ENCODE results near the gene DDX6. TPM values are rescaled to one million over a fixed set of nuclear protein-coding genes. Genes with fewer than 3 reads are reported as not detected.

The DDX6 gene
- total and polyA plus RNA-seq, 10 of the 15 experiments (the other 5 are each of a cell fraction or from before 2014, with no cell fraction given) = 6.6 to 119 (median 48.8) TPM

DNA sequence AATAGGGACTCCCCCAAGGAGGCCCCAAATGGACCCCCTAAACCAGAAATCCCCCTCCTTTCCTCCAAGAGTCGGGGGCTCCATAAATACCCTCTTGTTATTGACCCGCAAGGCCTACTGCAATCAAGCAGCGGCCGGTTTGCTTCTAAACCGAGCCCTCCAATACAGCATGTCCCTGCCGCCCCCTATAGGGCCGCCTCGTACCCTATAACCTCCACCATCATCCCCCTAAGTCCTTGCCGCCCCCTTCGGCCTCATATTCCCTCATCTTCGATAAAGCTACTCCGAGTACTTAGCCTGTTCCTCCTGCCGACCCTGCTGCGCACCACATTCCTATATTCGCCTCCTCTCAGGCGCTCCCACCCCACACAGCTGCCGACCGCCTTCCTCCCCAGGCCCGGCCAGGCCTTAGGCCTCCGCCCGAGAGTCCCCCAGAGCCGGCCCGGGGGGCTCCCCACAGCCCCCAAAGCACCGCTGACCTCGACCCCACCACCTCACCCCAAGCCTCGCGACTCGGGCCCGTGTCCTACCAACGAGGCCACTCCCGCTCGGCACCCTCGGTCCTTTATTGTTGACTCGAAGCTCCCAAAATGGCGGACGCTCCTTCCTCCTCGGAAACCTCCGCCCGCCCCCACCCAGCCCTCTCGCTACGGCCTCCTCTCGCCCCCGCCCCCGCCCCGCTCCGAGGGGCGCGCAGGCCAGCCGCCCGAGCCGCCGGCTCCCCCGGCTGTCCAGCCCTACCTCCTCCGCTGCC, 430 bp downstream of the DDX6 start:
- H3K4me1 ChIP-seq (ENCODE audit: control insufficient read depth, insufficient read depth, low read length) = peaks cover 5% of the 10 kb centered on the region; the same call in 1 of the 2 replicates
- FAIRE-seq = no peak
- TF ChIP-seq, protein P1, sequence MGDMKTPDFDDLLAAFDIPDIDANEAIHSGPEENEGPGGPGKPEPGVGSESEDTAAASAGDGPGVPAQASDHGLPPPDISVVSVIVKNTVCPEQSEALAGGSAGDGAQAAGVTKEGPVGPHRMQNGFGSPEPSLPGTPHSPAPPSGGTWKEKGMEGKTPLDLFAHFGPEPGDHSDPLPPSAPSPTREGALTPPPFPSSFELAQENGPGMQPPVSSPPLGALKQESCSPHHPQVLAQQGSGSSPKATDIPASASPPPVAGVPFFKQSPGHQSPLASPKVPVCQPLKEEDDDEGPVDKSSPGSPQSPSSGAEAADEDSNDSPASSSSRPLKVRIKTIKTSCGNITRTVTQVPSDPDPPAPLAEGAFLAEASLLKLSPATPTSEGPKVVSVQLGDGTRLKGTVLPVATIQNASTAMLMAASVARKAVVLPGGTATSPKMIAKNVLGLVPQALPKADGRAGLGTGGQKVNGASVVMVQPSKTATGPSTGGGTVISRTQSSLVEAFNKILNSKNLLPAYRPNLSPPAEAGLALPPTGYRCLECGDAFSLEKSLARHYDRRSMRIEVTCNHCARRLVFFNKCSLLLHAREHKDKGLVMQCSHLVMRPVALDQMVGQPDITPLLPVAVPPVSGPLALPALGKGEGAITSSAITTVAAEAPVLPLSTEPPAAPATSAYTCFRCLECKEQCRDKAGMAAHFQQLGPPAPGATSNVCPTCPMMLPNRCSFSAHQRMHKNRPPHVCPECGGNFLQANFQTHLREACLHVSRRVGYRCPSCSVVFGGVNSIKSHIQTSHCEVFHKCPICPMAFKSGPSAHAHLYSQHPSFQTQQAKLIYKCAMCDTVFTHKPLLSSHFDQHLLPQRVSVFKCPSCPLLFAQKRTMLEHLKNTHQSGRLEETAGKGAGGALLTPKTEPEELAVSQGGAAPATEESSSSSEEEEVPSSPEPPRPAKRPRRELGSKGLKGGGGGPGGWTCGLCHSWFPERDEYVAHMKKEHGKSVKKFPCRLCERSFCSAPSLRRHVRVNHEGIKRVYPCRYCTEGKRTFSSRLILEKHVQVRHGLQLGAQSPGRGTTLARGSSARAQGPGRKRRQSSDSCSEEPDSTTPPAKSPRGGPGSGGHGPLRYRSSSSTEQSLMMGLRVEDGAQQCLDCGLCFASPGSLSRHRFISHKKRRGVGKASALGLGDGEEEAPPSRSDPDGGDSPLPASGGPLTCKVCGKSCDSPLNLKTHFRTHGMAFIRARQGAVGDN (IDR thresholded peaks at IDR 0.05) = 0 out of 2 replicates have a peak, but pooled peaks have one; percentile 11
- TF ChIP-seq RB1 (IDR thresholded peaks at IDR 0.05; ENCODE audit: borderline replicate concordance) (peak; percentile 71), HDGF (IDR thresholded peaks at IDR 0.05) (peak; percentile 95), YY1 (IDR thresholded peaks at IDR 0.05; ENCODE audit: low read depth, low read length) (peak; percentile 70; the same call in 1 of the 2 replicates), ZNF207 (IDR thresholded peaks at IDR 0.05; ENCODE audit: borderline replicate concordance) (0 out of 2 replicates have a peak, but pooled peaks have one; percentile 38), SKIL (IDR thresholded peaks at IDR 0.05; ENCODE audit: low read depth, poor library complexity, severe bottlenecking) (peak; percentile 43), RELB (IDR thresholded peaks at IDR 0.05; ENCODE audit: low read depth) (peak; percentile 12; the same call in 1 of the 2 replicates), NBN (IDR thresholded peaks at IDR 0.05) (peak; percentile 24; the same call in 1 of the 2 replicates), CHD1 (IDR thresholded peaks at IDR 0.05; ENCODE audit: low read depth, low read length) (no peak), MLLT1 (IDR thresholded peaks at IDR 0.05) (peak; percentile 72)
- TF ChIP-seq, protein P2, sequence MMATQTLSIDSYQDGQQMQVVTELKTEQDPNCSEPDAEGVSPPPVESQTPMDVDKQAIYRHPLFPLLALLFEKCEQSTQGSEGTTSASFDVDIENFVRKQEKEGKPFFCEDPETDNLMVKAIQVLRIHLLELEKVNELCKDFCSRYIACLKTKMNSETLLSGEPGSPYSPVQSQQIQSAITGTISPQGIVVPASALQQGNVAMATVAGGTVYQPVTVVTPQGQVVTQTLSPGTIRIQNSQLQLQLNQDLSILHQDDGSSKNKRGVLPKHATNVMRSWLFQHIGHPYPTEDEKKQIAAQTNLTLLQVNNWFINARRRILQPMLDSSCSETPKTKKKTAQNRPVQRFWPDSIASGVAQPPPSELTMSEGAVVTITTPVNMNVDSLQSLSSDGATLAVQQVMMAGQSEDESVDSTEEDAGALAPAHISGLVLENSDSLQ (IDR thresholded peaks at IDR 0.05) = no peak

More for the DNA sequence above, 430 bp downstream of the DDX6 start:
- Histone ChIP-seq H3K27me3 (replicated peaks in 1 of 2; ENCODE audit: control insufficient read depth in 2 of 2, insufficient read depth in 2 of 2, low read length in 1 of 2) (no peaks in the 10 kb centered on the region), H3K9me3 (replicated peaks; ENCODE audit: control insufficient read depth, insufficient read depth, low read length) (no peaks in the 10 kb centered on the region), H3K4me2 (ENCODE audit: control insufficient read depth, insufficient read depth) (peak overlapping the region; percentile 51), H3K79me2 (ENCODE audit: control insufficient read depth, insufficient read depth, low read length) (peaks cover 61% of the 10 kb centered on the region), H3K4me3 (peak overlapping the region; percentile 81), H2AFZ (ENCODE audit: control insufficient read depth, low read depth, low read length) (peak overlapping the region; percentile 72), H4K20me1 (ENCODE audit: control insufficient read depth, insufficient read depth) (no peaks in the 10 kb centered on the region; the same call in 1 of the 2 replicates), H3K36me3 (ENCODE audit: control insufficient read depth in 2 of 2, insufficient read depth in 2 of 2, low read length in 1 of 2) (no peaks in the 10 kb centered on the region), H3K9ac (ENCODE audit: control insufficient read depth, insufficient read depth, low read length) (peak overlapping the region; percentile 100), H3K27ac (ENCODE audit: control insufficient read depth, insufficient read depth) (peak overlapping the region; percentile 100)
- in situ Hi-C loops (cut with MboI) (no loop called here), intact Hi-C loops (cut with micrococcal nuclease; ENCODE audit: unreplicated experiment) (loop anchor here (1.0 to 5.0 kb wide), 4 partner anchors 31 to 138 kb away; no protein-coding TSS in a partner anchor)
- under 1% methylated on average over 35 of the region's 54 CpGs for WGBS (ENCODE audit: insufficient coverage, insufficient replicate concordance, low lambda C conversion rate, missing lambda C conversion rate)
- ChIA-PET RAD21 (ENCODE audit: unreplicated experiment) (interaction anchor here (0.5 to 6.0 kb wide), 19 partner anchors 9 to 331 kb away, joined by 3 to 67 read pairs (median 7); partner anchors contain the start of genes BCL9L, CXCR5 and HINFP), SMC1A (ENCODE audit: uncharacterized antibody, unreplicated experiment) (interaction anchor here (0.6 to 9.7 kb wide), 18 partner anchors 10 to 261 kb away, joined by 3 to 130 read pairs (median 5); no protein-coding TSS in a partner anchor), CTCF (interaction anchor here (0.6 to 8.1 kb wide), 20 partner anchors 9 to 295 kb away, joined by 3 to 68 read pairs (median 4); partner anchors contain the start of gene CXCR5), POLR2A (interaction anchor here (0.5 to 4.8 kb wide), 20 partner anchors 9 to 452 kb away, joined by 3 to 69 read pairs (median 4); partner anchors contain the start of genes CXCR5 and VPS11)
- BruUV-seq (replicated peaks) = no TSS peak
- peak; percentile 26 for DNase-seq (ENCODE audit: low read depth, low spot score)
- peak; percentile 49 for ATAC-seq
